IPS DF 19.7 (cell line): ENCODE measurements around the gene PCDHGA3.
"Not testable (repeated sequence)": the region's sequence is repeated elsewhere in the genome, so short reads cannot be mapped to it uniquely, and the experiment has no call there.

Experiments
- DNase-seq: peaks from one replicate; pipeline ENCODE4 v3.0.0-alpha.2; 2013; ENCODE audit warnings: low read depth, low spot score

PCDHGA3 gene

GRCh38 chr5:141382469-141383294 lies 39.1 kb downstream of the PCDHGA3 start, which contains the start of gene PCDHGA7:
PCDHGA7 (plus strand) TSS chr5:141382742; CDS start chr5:141382900, 158 bp downstream.
- DNase-seq, result no peak

GRCh38 chr5:141383345-141383744 lies 39.7 kb downstream of the PCDHGA3 start:
- no peak for DNase-seq

- DNase-seq, result no peak
These were observed 41.0 kb downstream of the PCDHGA3 start for GRCh38 chr5:141384471-141385267.

- DNase-seq, result not testable (repeated sequence)
These were observed 44.1 kb downstream of the PCDHGA3 start, which contains the start of gene PCDHGB4 for GRCh38 chr5:141387557-141388311. PCDHGB4 (plus strand) TSS chr5:141387698; CDS start chr5:141387885, 187 bp downstream.

GRCh38 chr5:141388661-141389060 lies 45.0 kb downstream of the PCDHGA3 start:
- no peak for DNase-seq

- DNase-seq, result no peak
These were observed 45.8 kb downstream of the PCDHGA3 start for GRCh38 chr5:141389153-141390042.

- no peak for DNase-seq
These were observed 49.0 kb downstream of the PCDHGA3 start, which contains the start of gene PCDHGA8 for GRCh38 chr5:141392429-141393198. PCDHGA8 (plus strand) TSS chr5:141392633; CDS start chr5:141392814, 181 bp downstream.

GRCh38 chr5:141393267-141393666 lies 49.6 kb downstream of the PCDHGA3 start:
- no peak for DNase-seq

GRCh38 chr5:141394401-141395187 lies 51.0 kb downstream of the PCDHGA3 start:
- not testable (repeated sequence) for DNase-seq
